GM12801 (cell line): Measurements from ENCODE around the gene DLG2.

Experiments
- CTCF ChIP-seq: IDR thresholded peaks from one replicate; pipeline ENCODE4 v1.5.1; 2011; ENCODE audit warnings: control low read depth; ENCODE audit not compliant: insufficient read length; ENCODE audit errors: extremely low read depth

DLG2 gene

GRCh38 chr11:83510530-83511460 lies 2116.3 kb downstream of the DLG2 start:
- TF ChIP-seq CTCF, result no peak

GRCh38 chr11:83508804-83509203 lies 2118.3 kb downstream of the DLG2 start:
- no peak for TF ChIP-seq CTCF

- no peak for TF ChIP-seq CTCF
These were observed 2125.1 kb downstream of the DLG2 start for GRCh38 chr11:83502041-83502440.

- no peak for TF ChIP-seq CTCF
These were observed 2133.2 kb downstream of the DLG2 start for GRCh38 chr11:83493917-83494316.

GRCh38 chr11:83493034-83493433 lies 2134.1 kb downstream of the DLG2 start:
- TF ChIP-seq CTCF, result no peak

- TF ChIP-seq CTCF, result no peak
These were observed 2143.3 kb downstream of the DLG2 start for GRCh38 chr11:83483808-83484207.

GRCh38 chr11:83480811-83481210 lies 2146.3 kb downstream of the DLG2 start:
- TF ChIP-seq CTCF, result no peak
